GM12878 (cell line): Measurements from ENCODE around the gene R3HDM2. TPM values are rescaled to one million over a fixed set of nuclear protein-coding genes. Genes with fewer than 3 reads are reported as not detected.

ENCODE experiments used
- BCLAF1 ChIP-seq: fragments of 450-650 bp; IDR thresholded peaks from 2 replicates; pipeline ENCODE4 v1.6.1; 2017; ENCODE audit warnings: antibody characterized with exemption, mild to moderate bottlenecking, moderate library complexity
- ETV6 ChIP-seq, 2 experiments: fragments of 450-650 bp in 1 of 2; IDR thresholded peaks in 1 of 2; conservative IDR thresholded peaks in 1 of 2; 2 replicates each; pipeline ENCODE4 v1.6.1; 2014; ENCODE audit warnings: antibody characterized with exemption in 1 of 2, borderline replicate concordance in 1 of 2, low read depth in 1 of 2, mild to moderate bottlenecking in 1 of 2, moderate library complexity in 1 of 2
- GATAD2B ChIP-seq: fragments of 450-650 bp; conservative IDR thresholded peaks from 2 replicates; pipeline ENCODE4 v1.6.1; 2017; ENCODE audit warnings: low read depth, mild to moderate bottlenecking, moderate library complexity
- NFYB ChIP-seq: IDR thresholded peaks from 2 replicates; pipeline ENCODE4 v1.6.1; 2011; ENCODE audit warnings: low read depth, mild to moderate bottlenecking, low read length, improper control_type of control experiment, moderate library complexity; ENCODE audit not compliant: insufficient read depth
- PAX8 ChIP-seq: fragments of 450-650 bp; IDR thresholded peaks from 2 replicates; pipeline ENCODE4 v1.6.1; 2017; ENCODE audit warnings: mild to moderate bottlenecking, moderate library complexity
- PBX3 ChIP-seq: IDR thresholded peaks from 2 replicates; pipeline ENCODE4 v1.6.1; 2011; ENCODE audit warnings: mild to moderate bottlenecking, low read depth, low read length, moderate library complexity; ENCODE audit not compliant: insufficient replicate concordance
- RELA ChIP-seq: fragments of 450-650 bp; IDR thresholded peaks from 2 replicates; pipeline ENCODE4 v1.8.0; 2014; ENCODE audit warnings: borderline replicate concordance; ENCODE audit not compliant: partially characterized antibody
- SPI1 ChIP-seq: IDR thresholded peaks from 2 replicates; pipeline ENCODE4 v1.6.1; 2011; ENCODE audit warnings: low read depth, mild to moderate bottlenecking, low read length, moderate library complexity, borderline replicate concordance; ENCODE audit not compliant: insufficient read depth
- SREBF2 ChIP-seq: IDR thresholded peaks from 2 replicates; pipeline ENCODE4 v1.6.1; 2012; ENCODE audit warnings: mild to moderate bottlenecking, low read length
- TCF12 ChIP-seq: IDR thresholded peaks from 2 replicates; pipeline ENCODE4 v1.6.1; 2011; ENCODE audit warnings: low read depth, mild to moderate bottlenecking, low read length
- ZBTB40 ChIP-seq: fragments of 450-650 bp; IDR thresholded peaks from 2 replicates; pipeline ENCODE4 v1.6.1; 2016; ENCODE audit warnings: mild to moderate bottlenecking, moderate library complexity, borderline replicate concordance
- polyA plus RNA-seq, 11 experiments: library from polyadenylated mRNA; depleted of rRNA in 4 of 11; unstranded in 6 of 11; stranded (reverse) in 5 of 11; fragments of >200 nt; fragmentation: Nextera tagmentation in 4 of 11; fragmentation: Illumina TruSeq in 1 of 11; extraction: Ambion mirVana in 4 of 11; extraction: Trizol in 1 of 11; gene quantifications; 1 replicate in 1 of 11; 2 replicates in 10 of 11; pipeline versions ENCODE4 v1.2.1 to v1.2.3, GENCODE V29; 2011 to 2016; ENCODE audit warnings: inconsistent platforms in 2 of 11, missing spikeins in 2 of 11, low read depth in 1 of 11
- total RNA-seq, 4 experiments: library from RNA; depleted of rRNA in 3 of 4; stranded (reverse); fragments of >200 nt in 3 of 4; fragmentation: Illumina TruSeq in 1 of 4; extraction: Trizol in 1 of 4; gene quantifications; 2 replicates each; pipeline versions ENCODE4 v1.2.1 to v1.2.3, GENCODE V29; 2013 to 2021

Gene R3HDM2
- total and polyA plus RNA-seq, 10 of the 15 experiments (the other 5 are each of a cell fraction or from before 2014, with no cell fraction given): 4.6 to 26.1 (median 11.2) TPM

GRCh38 chr12:57474862-57475261, 44.0 kb upstream of the R3HDM2 start (continued):
- TF ChIP-seq BCLAF1: no peak
- TF ChIP-seq ETV6 (conservative IDR thresholded peaks at IDR 0.05 in 1 of 2, IDR thresholded peaks at IDR 0.05 in 1 of 2; ENCODE audit: borderline replicate concordance in 1 of 2, low read depth in 1 of 2): no peak
- TF ChIP-seq TCF12: no peak
- no peak for TF ChIP-seq RELA
- no peak for TF ChIP-seq NFYB
- no peak for TF ChIP-seq PAX8
- no peak for TF ChIP-seq PBX3
- TF ChIP-seq GATAD2B: no peak
- TF ChIP-seq ZBTB40: no peak
- no peak for TF ChIP-seq SREBF2
- no peak for TF ChIP-seq SPI1
